ENCODE results near the gene CACNA1B.

Gene CACNA1B

GRCh38 chr9:137973829-137974416, 96.3 kb downstream of the CACNA1B start:
- Histone ChIP-seq H3K36me3 (peaks cover 14% of the 10 kb centered on the region), H3K27ac (no peak overlapping the region), H3K4me3 (ENCODE audit: low read depth, low read length) (no peak overlapping the region), H3K27me3 (ENCODE audit: insufficient read depth, low read depth, severe bottlenecking) (no peaks in the 10 kb centered on the region), H3K9me3 (ENCODE audit: severe bottlenecking) (no peaks in the 10 kb centered on the region)
- no peak for DNase-seq
- TF ChIP-seq CTCF (IDR thresholded peaks at IDR 0.05; ENCODE audit: low read depth, low read length): no peak

- Histone ChIP-seq H3K4me3 (ENCODE audit: low read depth, low read length) (no peak overlapping the region), H3K27ac (no peak overlapping the region; the same call in 1 of the 2 replicates), H3K9me3 (ENCODE audit: severe bottlenecking) (no peaks in the 10 kb centered on the region), H3K27me3 (ENCODE audit: insufficient read depth, low read depth, severe bottlenecking) (no peaks in the 10 kb centered on the region), H3K36me3 (peaks cover 15% of the 10 kb centered on the region)
- no peak for TF ChIP-seq CTCF (IDR thresholded peaks at IDR 0.05; ENCODE audit: low read depth, low read length)
- peak; percentile 4 for DNase-seq
Measured at GRCh38 chr9:137974746-137975526, 97.4 kb downstream of the CACNA1B start.

GRCh38 chr9:137975527-137975913, 97.9 kb downstream of the CACNA1B start:
- peak overlapping the region; percentile 64 for H3K27ac ChIP-seq
- no peak overlapping the region for H3K4me3 ChIP-seq (ENCODE audit: low read depth, low read length)
- no peaks in the 10 kb centered on the region for H3K9me3 ChIP-seq (ENCODE audit: severe bottlenecking)
- H3K36me3 ChIP-seq: peaks cover 17% of the 10 kb centered on the region
- DNase-seq: peak; percentile 3
- TF ChIP-seq CTCF (IDR thresholded peaks at IDR 0.05; ENCODE audit: low read depth, low read length): no peak
- H3K27me3 ChIP-seq (ENCODE audit: insufficient read depth, low read depth, severe bottlenecking): no peaks in the 10 kb centered on the region

GRCh38 chr9:137975936-137976565, 98.5 kb downstream of the CACNA1B start:
- Histone ChIP-seq H3K4me3 (ENCODE audit: low read depth, low read length) (no peak overlapping the region), H3K9me3 (ENCODE audit: severe bottlenecking) (no peaks in the 10 kb centered on the region), H3K36me3 (peaks cover 17% of the 10 kb centered on the region), H3K27ac (peak overlapping the region; percentile 64), H3K27me3 (ENCODE audit: insufficient read depth, low read depth, severe bottlenecking) (no peaks in the 10 kb centered on the region)
- no peak for DNase-seq
- no peak for TF ChIP-seq CTCF (IDR thresholded peaks at IDR 0.05; ENCODE audit: low read depth, low read length)

GRCh38 chr9:137977571-137978261, 100.1 kb downstream of the CACNA1B start:
- Histone ChIP-seq H3K4me3 (ENCODE audit: low read depth, low read length) (no peak overlapping the region), H3K27ac (no peak overlapping the region), H3K27me3 (ENCODE audit: insufficient read depth, low read depth, severe bottlenecking) (no peaks in the 10 kb centered on the region), H3K9me3 (ENCODE audit: severe bottlenecking) (no peaks in the 10 kb centered on the region), H3K36me3 (peaks cover 19% of the 10 kb centered on the region)
- TF ChIP-seq CTCF (IDR thresholded peaks at IDR 0.05; ENCODE audit: low read depth, low read length): no peak
- no peak for DNase-seq
